GM12891 (cell line): Measurements from ENCODE around the gene COL19A1.
"Not testable (repeated sequence)": the region's sequence is repeated elsewhere in the genome, so short reads cannot be mapped to it uniquely, and the experiment has no call there.

Experiments used
- POLR2A ChIP-seq: IDR thresholded peaks from 2 replicates; pipeline ENCODE4 v1.6.1; 2011; ENCODE audit warnings: low read depth, low read length, control low read depth
- TAF1 ChIP-seq: IDR thresholded peaks from 2 replicates; pipeline ENCODE4 v1.6.1; 2011; ENCODE audit warnings: low read depth, low read length, control low read depth

DNA sequence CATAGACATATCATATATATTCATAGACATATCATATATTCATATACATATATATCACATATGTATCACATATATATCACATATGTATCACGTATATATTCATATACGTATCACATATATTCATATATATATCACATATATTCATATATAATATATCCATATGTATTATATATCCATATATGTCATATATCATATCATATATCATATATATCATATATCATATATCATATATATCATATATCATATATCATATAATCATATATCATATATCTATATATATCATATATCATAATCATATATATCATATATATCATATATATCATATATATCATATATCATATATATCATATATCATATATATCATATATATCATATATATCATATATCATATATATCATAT, 54.7 kb downstream of the COL19A1 start:
- not testable (repeated sequence) for TF ChIP-seq POLR2A, TAF1
